PC-9 (cell line): ENCODE results near the gene DAB1.

Experiments
- EZH2 ChIP-seq: fragments of 200-600 bp; sonication (generic); IDR thresholded peaks from 2 replicates; pipeline ENCODE4 v1.8.0; 2017; ENCODE audit warnings: antibody characterized with exemption, low read depth
- TF ChIP-seq, protein P1 (sequence below): fragments of 200-600 bp; sonication (generic); conservative IDR thresholded peaks from 2 replicates; pipeline ENCODE4 v1.6.1; 2017; ENCODE audit warnings: mixed run types, antibody characterized with exemption, mild to moderate bottlenecking, moderate library complexity

DNA sequence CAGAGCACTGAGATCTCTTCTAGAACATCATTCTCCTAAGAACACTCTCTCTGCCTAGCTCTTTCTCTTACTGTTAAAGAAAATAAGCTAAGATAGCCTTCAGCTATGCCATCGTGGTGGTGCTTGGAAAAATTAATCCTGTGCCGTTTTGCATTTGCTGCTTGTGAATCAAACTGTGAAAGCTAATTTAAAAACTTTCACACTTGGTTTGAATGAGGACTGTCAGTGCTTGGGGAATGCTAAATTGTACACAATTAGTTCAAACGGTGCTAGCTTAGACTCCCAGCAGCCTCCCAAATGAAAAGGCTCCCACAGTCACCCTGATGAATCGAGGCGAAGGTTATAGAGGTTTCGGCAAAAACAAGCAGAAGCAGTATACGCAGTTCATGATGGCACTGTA lies 79.6 kb downstream of the DAB1 start:
- TF ChIP-seq, protein P1, sequence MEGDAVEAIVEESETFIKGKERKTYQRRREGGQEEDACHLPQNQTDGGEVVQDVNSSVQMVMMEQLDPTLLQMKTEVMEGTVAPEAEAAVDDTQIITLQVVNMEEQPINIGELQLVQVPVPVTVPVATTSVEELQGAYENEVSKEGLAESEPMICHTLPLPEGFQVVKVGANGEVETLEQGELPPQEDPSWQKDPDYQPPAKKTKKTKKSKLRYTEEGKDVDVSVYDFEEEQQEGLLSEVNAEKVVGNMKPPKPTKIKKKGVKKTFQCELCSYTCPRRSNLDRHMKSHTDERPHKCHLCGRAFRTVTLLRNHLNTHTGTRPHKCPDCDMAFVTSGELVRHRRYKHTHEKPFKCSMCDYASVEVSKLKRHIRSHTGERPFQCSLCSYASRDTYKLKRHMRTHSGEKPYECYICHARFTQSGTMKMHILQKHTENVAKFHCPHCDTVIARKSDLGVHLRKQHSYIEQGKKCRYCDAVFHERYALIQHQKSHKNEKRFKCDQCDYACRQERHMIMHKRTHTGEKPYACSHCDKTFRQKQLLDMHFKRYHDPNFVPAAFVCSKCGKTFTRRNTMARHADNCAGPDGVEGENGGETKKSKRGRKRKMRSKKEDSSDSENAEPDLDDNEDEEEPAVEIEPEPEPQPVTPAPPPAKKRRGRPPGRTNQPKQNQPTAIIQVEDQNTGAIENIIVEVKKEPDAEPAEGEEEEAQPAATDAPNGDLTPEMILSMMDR = no peak
- no peak for TF ChIP-seq EZH2
